ENCODE measurements around the gene SLC35F1.

SLC35F1 gene

GRCh38 chr6:117938311-117938995 is 31.4 kb downstream of the SLC35F1 start:
- no peak for DNase-seq (ENCODE audit: extremely low spot score)
- ChIA-PET POLR2A (no interaction called here), CTCF (interaction anchor here (0.6 kb wide), 1 partner anchor 1559 kb away, joined by 3 read pairs; no protein-coding TSS in a partner anchor)
- no peak for TF ChIP-seq LEF1 (IDR thresholded peaks at IDR 0.05; ENCODE audit: borderline replicate concordance)

- TF ChIP-seq TARDBP (IDR thresholded peaks at IDR 0.05) (no peak), BHLHE40 (IDR thresholded peaks at IDR 0.05; ENCODE audit: borderline replicate concordance) (no peak), CTBP1 (IDR thresholded peaks at IDR 0.05; ENCODE audit: borderline replicate concordance) (no peak), L3MBTL2 (conservative IDR thresholded peaks at IDR 0.05) (no peak), FOXM1 (IDR thresholded peaks at IDR 0.05; ENCODE audit: borderline replicate concordance) (no peak), FOXK2 (IDR thresholded peaks at IDR 0.05) (no peak), SP1 (IDR thresholded peaks at IDR 0.05) (no peak), NFRKB (IDR thresholded peaks at IDR 0.05) (no peak), SUZ12 (IDR thresholded peaks at IDR 0.05) (no peak), PKNOX1 (IDR thresholded peaks at IDR 0.05) (no peak), ELF4 (IDR thresholded peaks at IDR 0.05) (no peak), HDGF (IDR thresholded peaks at IDR 0.05; ENCODE audit: borderline replicate concordance) (no peak), ZNF384 (IDR thresholded peaks at IDR 0.05) (no peak)
These were observed 40.2 kb downstream of the SLC35F1 start for GRCh38 chr6:117947234-117947633.

GRCh38 chr6:117951783-117952182 is 44.7 kb downstream of the SLC35F1 start:
- POLR2A ChIA-PET = no interaction called here
- TF ChIP-seq ZNF384 (IDR thresholded peaks at IDR 0.05) (no peak), L3MBTL2 (conservative IDR thresholded peaks at IDR 0.05) (no peak), BHLHE40 (IDR thresholded peaks at IDR 0.05; ENCODE audit: borderline replicate concordance) (no peak), ELF4 (IDR thresholded peaks at IDR 0.05) (no peak), LEF1 (IDR thresholded peaks at IDR 0.05; ENCODE audit: borderline replicate concordance) (no peak), SUZ12 (IDR thresholded peaks at IDR 0.05) (no peak), PKNOX1 (IDR thresholded peaks at IDR 0.05) (no peak), FOXM1 (IDR thresholded peaks at IDR 0.05; ENCODE audit: borderline replicate concordance) (no peak), ARNT (IDR thresholded peaks at IDR 0.05) (no peak), TARDBP (IDR thresholded peaks at IDR 0.05) (no peak), HDGF (IDR thresholded peaks at IDR 0.05; ENCODE audit: borderline replicate concordance) (no peak)
- no peak for DNase-seq (ENCODE audit: extremely low spot score)
- CTCF ChIA-PET = interaction anchor here (0.8 kb wide), 1 partner anchor 8 kb away, joined by 3 read pairs; no protein-coding TSS in a partner anchor

More at GRCh38 chr6:117947234-117947633, 40.2 kb downstream of the SLC35F1 start:
- ChIA-PET POLR2A (no interaction called here), CTCF (no interaction called here)
- DNase-seq (ENCODE audit: extremely low spot score) = no peak

- TF ChIP-seq TARDBP (IDR thresholded peaks at IDR 0.05) (no peak), LEF1 (IDR thresholded peaks at IDR 0.05; ENCODE audit: borderline replicate concordance) (no peak)
- DNase-seq (ENCODE audit: extremely low spot score) = no peak
- POLR2A ChIA-PET = no interaction called here
- CTCF ChIA-PET = no interaction called here
These were observed 48.7 kb downstream of the SLC35F1 start for GRCh38 chr6:117955684-117956256.

- ChIA-PET POLR2A (no interaction called here), CTCF (no interaction called here)
- DNase-seq (ENCODE audit: extremely low spot score) = no peak
- no peak for TF ChIP-seq FOXK2 (IDR thresholded peaks at IDR 0.05)
- no peak for TF ChIP-seq ARNT (IDR thresholded peaks at IDR 0.05)
- no peak for TF ChIP-seq FOXM1 (IDR thresholded peaks at IDR 0.05; ENCODE audit: borderline replicate concordance)
- no peak for TF ChIP-seq NFRKB (IDR thresholded peaks at IDR 0.05)
- no peak for TF ChIP-seq SP1 (IDR thresholded peaks at IDR 0.05)
- no peak for TF ChIP-seq LEF1 (IDR thresholded peaks at IDR 0.05; ENCODE audit: borderline replicate concordance)
- TF ChIP-seq PKNOX1 (IDR thresholded peaks at IDR 0.05) = no peak
- TF ChIP-seq L3MBTL2 (conservative IDR thresholded peaks at IDR 0.05) = no peak
- TF ChIP-seq BHLHE40 (IDR thresholded peaks at IDR 0.05; ENCODE audit: borderline replicate concordance) = no peak
- TF ChIP-seq ELF4 (IDR thresholded peaks at IDR 0.05) = no peak
- TF ChIP-seq TARDBP (IDR thresholded peaks at IDR 0.05) = no peak
- no peak for TF ChIP-seq CTBP1 (IDR thresholded peaks at IDR 0.05; ENCODE audit: borderline replicate concordance)
- no peak for TF ChIP-seq ZNF384 (IDR thresholded peaks at IDR 0.05)
- TF ChIP-seq HDGF (IDR thresholded peaks at IDR 0.05; ENCODE audit: borderline replicate concordance) = no peak
- TF ChIP-seq SUZ12 (IDR thresholded peaks at IDR 0.05) = no peak
- no peak for TF ChIP-seq FOXA1 (IDR thresholded peaks at IDR 0.05)
These were observed 49.3 kb downstream of the SLC35F1 start for GRCh38 chr6:117956386-117956785.

- CTCF ChIA-PET = no interaction called here
- TF ChIP-seq CTBP1 (IDR thresholded peaks at IDR 0.05; ENCODE audit: borderline replicate concordance) = no peak
- TF ChIP-seq L3MBTL2 (conservative IDR thresholded peaks at IDR 0.05) = no peak
- no peak for TF ChIP-seq SUZ12 (IDR thresholded peaks at IDR 0.05)
- TF ChIP-seq FOXM1 (IDR thresholded peaks at IDR 0.05; ENCODE audit: borderline replicate concordance) = no peak
- TF ChIP-seq ZNF384 (IDR thresholded peaks at IDR 0.05) = no peak
- TF ChIP-seq HDGF (IDR thresholded peaks at IDR 0.05; ENCODE audit: borderline replicate concordance) = no peak
- no peak for TF ChIP-seq FOXA1 (IDR thresholded peaks at IDR 0.05)
- TF ChIP-seq FOXK2 (IDR thresholded peaks at IDR 0.05) = no peak
- TF ChIP-seq BHLHE40 (IDR thresholded peaks at IDR 0.05; ENCODE audit: borderline replicate concordance) = no peak
- TF ChIP-seq TARDBP (IDR thresholded peaks at IDR 0.05) = no peak
- no peak for DNase-seq (ENCODE audit: extremely low spot score)
- POLR2A ChIA-PET = no interaction called here
These were observed 51.5 kb downstream of the SLC35F1 start for GRCh38 chr6:117958536-117958935.
